Adrenal gland (tissue), 5 donors: ENCODE results near the gene MACROD2.

Source experiments
- CTCF ChIP-seq, 6 experiments: fragments of 450-650 bp in 4 of 6; fragments of 200-600 bp in 2 of 6; sonication (generic) in 1 of 6; IDR thresholded peaks; 1 replicate in 5 of 6; 2 replicates in 1 of 6; pipeline versions ENCODE4 v1.5.1 to v1.8.0; 2016 to 2021; ENCODE audit warnings: antibody characterized with exemption in 6 of 6, mild to moderate bottlenecking in 2 of 6, moderate library complexity in 1 of 6
- POLR2A ChIP-seq, 2 donors: fragments of 450-650 bp; IDR thresholded peaks; one replicate each; pipeline ENCODE4 v1.6.1; 2017; ENCODE audit warnings: antibody characterized with exemption in 2 of 2, mild to moderate bottlenecking in 2 of 2, moderate library complexity in 1 of 2
- donor health status: DM: no; HTN: no; CAD: no.

DNA sequence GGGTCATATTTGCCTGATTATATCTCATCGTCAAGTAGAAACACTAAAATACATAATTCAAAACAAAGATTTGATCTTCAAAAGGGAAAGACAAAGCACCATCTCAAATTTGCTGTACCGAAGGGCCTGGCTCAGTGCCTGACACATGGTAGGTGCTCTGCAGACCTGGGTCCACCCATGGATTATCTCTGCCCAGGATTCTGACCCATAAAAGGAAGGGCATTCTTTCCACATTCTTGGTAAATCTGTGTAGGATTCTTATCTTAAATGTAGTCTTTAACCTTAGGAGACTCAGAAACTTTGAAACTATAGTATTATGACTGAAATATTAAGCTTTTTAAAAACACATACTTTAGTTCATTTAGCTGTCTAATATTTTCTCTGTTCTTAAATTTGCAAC is 616.2 kb downstream of the MACROD2 start:
- TF ChIP-seq CTCF (IDR thresholded peaks at IDR 0.05) (no peak), POLR2A (IDR thresholded peaks at IDR 0.05) (no peak)
